Ascending aorta (tissue), 2 donors: ENCODE results near the gene ZBTB4. TPM values are rescaled to one million over a fixed set of nuclear protein-coding genes. Genes with fewer than 3 reads are reported as not detected.

Source experiments
- DNase-seq, 2 donors: peaks; one replicate each; pipeline ENCODE4 v3.0.0-alpha.2; 2019; ENCODE audit warnings: low spot score in 2 of 2
- H3K27ac ChIP-seq, 2 donors: fragments of 200-600 bp; sonication (generic); one replicate each; pipeline ENCODE4 v1.5.1; 2016 to 2017; ENCODE audit warnings: mild to moderate bottlenecking in 1 of 2
- H3K27me3 ChIP-seq: fragments of 200-600 bp; sonication (generic); one replicate; pipeline ENCODE4 v1.5.1; 2017
- H3K36me3 ChIP-seq, 2 donors: fragments of 200-600 bp; sonication (generic); one replicate each; pipeline ENCODE4 v1.5.1; 2016
- H3K4me1 ChIP-seq, 2 donors: fragments of 200-600 bp; sonication (generic); one replicate each; pipeline ENCODE4 v1.5.1; 2016 to 2017; ENCODE audit warnings: mild to moderate bottlenecking in 1 of 2
- H3K4me3 ChIP-seq, 2 donors: fragments of 200-600 bp; sonication (generic); one replicate each; pipeline ENCODE4 v1.5.1; 2016 to 2017; ENCODE audit warnings: mild to moderate bottlenecking in 1 of 2
- H3K9me3 ChIP-seq, 2 donors: fragments of 200-600 bp; sonication (generic); one replicate each; pipeline ENCODE4 v1.5.1; 2016
- CTCF ChIP-seq, 3 experiments: fragments of 200-600 bp in 2 of 3; fragments of 450-650 bp in 1 of 3; sonication (generic) in 2 of 3; IDR thresholded peaks; one replicate each; pipeline ENCODE4 v1.5.1; 2016 to 2019; ENCODE audit warnings: antibody characterized with exemption in 3 of 3, mild to moderate bottlenecking in 1 of 3, moderate library complexity in 1 of 3
- intact Hi-C: fragments of 100-400 bp; cut with DNase I; formaldehyde crosslinking; loops from one replicate; pipeline ENCODE4 v1.15.1; 2023
- total RNA-seq: library from RNA; depleted of rRNA; stranded (reverse); fragments of >200 nt; gene quantifications from one replicate; pipeline ENCODE4 v1.1.0, GENCODE V29; 2016

The ZBTB4 gene
- total RNA-seq, 1 donor from 2014 or later, result 67.9 TPM

GRCh38 chr17:7508846-7509245 is 29.4 kb upstream of the ZBTB4 start:
- no peaks in the 10 kb centered on the region for H3K9me3 ChIP-seq

GRCh38 chr17:7508145-7508544 is 28.7 kb upstream of the ZBTB4 start:
- H3K27me3 ChIP-seq, result no peaks in the 10 kb centered on the region
- H3K36me3 ChIP-seq, result peaks cover 91 to 100% of the 10 kb centered on the region in 2 donors

More at GRCh38 chr17:7508846-7509245, 29.4 kb upstream of the ZBTB4 start:
- H3K27ac ChIP-seq, result no peak overlapping the region
- DNase-seq, result no peak
- TF ChIP-seq CTCF (IDR thresholded peaks at IDR 0.05), result no peak
- H3K4me1 ChIP-seq, result no peaks in the 10 kb centered on the region
- no peak overlapping the region for H3K4me3 ChIP-seq
- peaks cover 91 to 100% of the 10 kb centered on the region in 2 donors for H3K36me3 ChIP-seq
- intact Hi-C loops, result no loop called here
- H3K27me3 ChIP-seq, result no peaks in the 10 kb centered on the region

GRCh38 chr17:7503521-7503920 is 24.1 kb upstream of the ZBTB4 start:
- H3K27me3 ChIP-seq, result no peaks in the 10 kb centered on the region
- H3K36me3 ChIP-seq, result peaks cover 91 to 100% of the 10 kb centered on the region in 2 donors
- intact Hi-C loops, result no loop called here
- H3K9me3 ChIP-seq, result no peaks in the 10 kb centered on the region
- H3K4me1 ChIP-seq, result no peaks in the 10 kb centered on the region
- no peak overlapping the region for H3K4me3 ChIP-seq
- H3K27ac ChIP-seq, result no peak overlapping the region
- no peak for DNase-seq
- no peak for TF ChIP-seq CTCF (IDR thresholded peaks at IDR 0.05)

More at GRCh38 chr17:7508145-7508544, 28.7 kb upstream of the ZBTB4 start:
- Histone ChIP-seq H3K9me3 (no peaks in the 10 kb centered on the region), H3K4me3 (no peak overlapping the region), H3K4me1 (no peaks in the 10 kb centered on the region), H3K27ac (no peak overlapping the region)
- intact Hi-C loops, result no loop called here
- DNase-seq, result no peak
- no peak for TF ChIP-seq CTCF (IDR thresholded peaks at IDR 0.05)

- Histone ChIP-seq H3K27ac (no peak overlapping the region), H3K9me3 (no peaks in the 10 kb centered on the region), H3K4me1 (no peaks in the 10 kb centered on the region), H3K27me3 (no peaks in the 10 kb centered on the region), H3K4me3 (no peak overlapping the region), H3K36me3 (peaks cover 91 to 100% of the 10 kb centered on the region in 2 donors)
- no peak for TF ChIP-seq CTCF (IDR thresholded peaks at IDR 0.05)
- intact Hi-C loops, result no loop called here
- DNase-seq, result no peak
Measured at GRCh38 chr17:7502987-7503386, 23.6 kb upstream of the ZBTB4 start.

- Histone ChIP-seq H3K4me3 (no peak overlapping the region), H3K27me3 (no peaks in the 10 kb centered on the region), H3K27ac (no peak overlapping the region), H3K9me3 (no peaks in the 10 kb centered on the region), H3K36me3 (peaks cover 93 to 100% of the 10 kb centered on the region in 2 donors), H3K4me1 (no peaks in the 10 kb centered on the region)
- DNase-seq, result no peak
- intact Hi-C loops, result no loop called here
- no peak for TF ChIP-seq CTCF (IDR thresholded peaks at IDR 0.05)
Measured at GRCh38 chr17:7502171-7502847, 22.9 kb upstream of the ZBTB4 start.
